T47D (cell line): ENCODE results near the gene KRCC1.
"Not testable (repeated sequence)": the region's sequence is repeated elsewhere in the genome, so short reads cannot be mapped to it uniquely, and the experiment has no call there.

Source experiments
- DNase-seq, 2 experiments: peaks; one replicate each; pipeline versions ENCODE4 v3.0.0 to v3.0.0-alpha.2; 2011 to 2012; ENCODE audit warnings: low read depth in 1 of 2, low spot score in 1 of 2
- JUND ChIP-seq: IDR thresholded peaks from 2 replicates; pipeline ENCODE4 v1.6.1; 2012; ENCODE audit warnings: low read depth
- in situ Hi-C: cut with HindIII; loops from 2 replicates; pipeline ENCODE4 v1.10.0; 2016; ENCODE audit warnings: low sequenced_read_pairs, low pct_unique_long_range_greater_than_20kb

The KRCC1 gene

DNA sequence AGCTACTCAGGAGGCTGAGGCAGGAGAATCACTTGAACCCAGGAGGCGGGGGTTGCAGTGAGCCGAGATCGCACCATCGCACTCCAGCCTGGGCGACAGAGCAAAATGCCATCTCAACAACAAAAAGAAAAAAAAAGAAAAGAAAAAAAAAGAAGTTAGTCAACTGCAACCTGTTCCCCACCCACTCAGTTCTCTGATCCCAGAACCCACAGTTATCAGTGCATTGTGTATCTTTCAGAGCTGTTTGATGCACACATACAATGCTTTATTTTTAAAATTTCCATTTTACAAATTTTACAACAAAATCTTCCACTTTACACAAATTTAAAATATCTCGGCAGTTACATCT is 53.2 kb downstream of the KRCC1 start:
- no peak for TF ChIP-seq JUND
- DNase-seq: no peak
- in situ Hi-C loops: no loop called here

DNA sequence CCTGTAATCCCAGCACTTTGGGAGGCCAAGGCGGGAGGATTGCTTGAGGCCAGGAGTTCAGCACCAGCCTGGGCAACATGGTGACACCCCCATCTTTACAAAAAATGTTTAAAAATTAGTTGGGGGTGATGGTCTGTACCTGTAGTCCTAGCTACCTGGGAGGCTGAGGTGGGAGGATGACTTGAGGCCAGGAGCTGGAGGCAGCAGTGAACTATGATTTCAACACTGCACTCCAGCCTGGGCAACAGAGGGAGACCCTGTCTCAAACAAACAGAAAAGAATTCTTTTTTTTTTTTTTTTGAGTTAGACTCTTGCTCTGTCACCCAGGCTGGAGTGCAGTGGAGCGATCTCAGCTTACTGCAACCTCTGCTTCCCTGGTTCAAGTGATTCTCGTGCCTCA is 55.1 kb downstream of the KRCC1 start:
- in situ Hi-C loops: not testable (repeated sequence)

DNA sequence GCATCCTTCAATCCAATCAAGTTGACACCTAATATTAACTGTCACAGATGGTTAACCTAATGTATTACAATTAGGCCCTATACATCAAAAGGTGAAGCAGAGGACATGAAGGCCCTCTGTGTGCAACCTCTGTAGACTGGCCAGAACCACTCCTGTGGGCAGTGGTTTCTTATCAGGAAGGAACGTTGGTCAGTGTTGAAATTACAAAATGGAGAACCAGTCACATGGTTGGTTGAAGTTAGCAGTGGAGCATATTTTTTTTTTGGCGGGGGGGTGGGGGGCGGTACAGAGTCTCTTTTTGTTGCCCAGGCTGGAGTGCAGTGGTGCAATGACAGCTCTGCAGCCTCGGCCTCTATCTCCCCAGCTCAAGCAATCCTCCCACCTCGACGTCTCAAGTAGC is 59.0 kb downstream of the KRCC1 start:
- in situ Hi-C loops: no loop called here

More for the DNA sequence above, 55.1 kb downstream of the KRCC1 start:
- DNase-seq: not testable (repeated sequence)

DNA sequence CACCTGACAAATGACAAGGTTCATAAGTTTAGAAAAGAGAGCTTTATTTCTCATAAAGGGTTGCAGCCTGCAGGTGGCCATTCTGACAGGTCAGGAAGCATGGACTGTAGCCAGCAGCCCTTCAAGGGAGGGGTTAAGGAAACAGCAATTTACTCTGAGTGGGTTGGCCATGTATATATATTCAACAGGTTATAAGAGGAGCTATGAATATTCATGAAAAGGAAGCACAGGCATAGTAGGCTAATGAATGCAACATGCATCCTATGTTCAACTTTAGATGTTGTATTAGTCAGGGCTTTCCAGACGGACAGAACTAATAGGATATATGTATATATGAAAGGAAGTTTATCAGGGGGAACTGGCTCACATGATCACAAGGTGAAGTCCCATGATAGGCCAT is 59.8 kb downstream of the KRCC1 start:
- no peak for TF ChIP-seq JUND
- in situ Hi-C loops: no loop called here
- DNase-seq: no peak

More for the DNA sequence above, 59.0 kb downstream of the KRCC1 start:
- no peak for DNase-seq
- no peak for TF ChIP-seq JUND

DNA sequence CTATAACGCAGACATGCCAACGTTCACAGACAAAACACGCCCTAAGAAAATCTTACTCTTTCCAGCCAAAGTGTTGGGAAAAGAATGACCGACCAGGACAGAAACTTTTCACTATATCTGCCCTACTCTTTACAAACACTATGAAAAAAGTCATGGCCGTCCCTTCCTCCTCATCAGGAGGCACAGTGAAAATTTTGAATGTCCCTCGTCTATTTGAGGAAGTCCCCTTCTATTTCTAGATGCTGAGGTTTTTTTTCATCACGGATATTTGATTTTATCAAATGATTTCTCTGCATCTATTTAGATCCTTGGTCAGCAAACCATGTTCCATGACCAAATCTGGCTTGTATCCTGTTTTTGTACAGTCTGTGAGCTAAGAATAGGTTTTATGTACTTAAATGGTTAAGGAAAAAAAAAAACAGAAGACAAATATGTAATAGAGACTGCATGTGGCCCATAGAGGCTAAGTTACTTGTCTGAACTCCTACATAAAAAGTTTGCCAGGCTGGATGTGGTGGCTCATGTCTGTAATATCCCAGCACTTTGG is 61.2 kb downstream of the KRCC1 start:
- DNase-seq, in situ Hi-C loops: not testable (repeated sequence)

DNA sequence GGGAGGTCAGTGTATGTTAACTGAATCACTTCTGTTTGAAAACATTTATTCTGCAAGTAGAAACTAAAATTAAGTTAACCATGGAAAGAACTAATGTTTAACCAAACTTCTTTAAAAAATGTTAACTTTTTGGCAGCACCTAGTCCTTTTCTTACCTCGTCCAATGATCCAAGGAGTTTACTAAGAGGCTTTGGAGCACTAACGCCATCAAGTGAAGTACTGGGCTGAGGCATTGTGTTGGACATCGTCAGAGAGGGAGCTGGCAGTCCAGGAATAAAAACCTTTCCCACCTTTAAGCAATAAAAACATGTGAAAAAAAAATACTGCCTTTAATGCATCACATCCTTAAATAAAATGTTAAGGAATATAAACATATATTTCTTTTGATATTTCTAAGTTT is 63.0 kb downstream of the KRCC1 start:
- in situ Hi-C loops, DNase-seq: not testable (repeated sequence)

DNA sequence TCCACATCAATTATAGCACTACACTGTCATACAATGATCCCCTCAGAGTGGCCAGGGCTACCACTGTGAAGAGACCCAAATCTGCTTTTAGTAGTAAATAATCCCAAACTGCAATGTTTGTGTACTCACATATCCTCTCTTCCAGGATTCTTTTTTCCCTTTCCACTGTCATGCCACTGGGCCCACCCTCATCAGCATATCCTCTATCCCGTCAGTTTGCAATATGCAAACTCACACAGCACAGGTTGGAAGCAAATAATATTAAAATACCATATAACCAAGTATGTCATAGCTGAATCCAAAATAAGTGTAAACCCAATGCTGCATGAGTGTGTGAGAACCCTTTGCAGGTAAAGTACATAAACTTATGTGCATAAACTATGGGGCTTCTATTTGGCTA is 68.1 kb downstream of the KRCC1 start:
- DNase-seq, in situ Hi-C loops: not testable (repeated sequence)

DNA sequence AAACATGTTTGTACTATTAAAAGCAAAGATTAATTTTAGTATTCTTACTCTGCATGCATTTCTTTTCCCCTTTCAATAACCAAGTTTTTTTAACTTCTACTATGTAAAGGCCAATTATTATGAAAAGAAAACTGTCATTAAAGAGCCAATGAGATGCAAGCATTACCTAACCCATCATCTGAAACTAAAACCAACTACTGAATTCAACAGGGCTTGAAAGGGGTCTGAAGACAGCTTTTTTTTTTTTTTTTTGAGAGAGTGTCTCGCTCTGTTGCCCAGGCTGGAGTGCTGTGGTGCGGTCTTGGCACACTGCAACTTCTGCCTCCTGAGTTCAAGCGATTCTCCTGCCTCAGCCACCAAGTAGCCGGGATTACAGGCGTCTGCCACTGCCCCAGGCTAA is 69.7 kb downstream of the KRCC1 start:
- in situ Hi-C loops, DNase-seq: not testable (repeated sequence)

DNA sequence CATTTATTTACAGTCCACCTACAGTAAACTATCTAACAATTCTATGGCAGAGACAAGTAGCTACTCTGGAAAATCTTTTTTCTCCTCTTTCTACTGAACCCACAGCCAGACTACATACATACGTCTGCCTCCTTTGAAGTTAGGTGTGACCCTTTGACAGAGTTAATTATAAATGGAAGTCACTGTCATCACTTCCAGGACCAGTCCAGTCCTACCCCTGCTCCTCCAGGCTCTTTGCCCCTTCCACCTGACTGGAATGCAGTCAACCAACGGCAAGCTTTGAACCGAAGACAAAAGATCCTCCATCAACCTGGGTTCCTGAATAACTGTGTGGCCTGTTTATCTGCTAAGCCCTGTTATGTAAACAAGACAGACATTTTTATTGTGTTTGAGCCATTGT is 74.4 kb downstream of the KRCC1 start:
- DNase-seq, in situ Hi-C loops: not testable (repeated sequence)
